K562 (cell line): ENCODE data around the gene CPED1. TPM values are rescaled to one million over a fixed set of nuclear protein-coding genes. Genes with fewer than 3 reads are reported as not detected.
A peak's percentile ranks its signal among the peaks of the same experiment; 100 is the strongest.

Experiments
- BACH1 ChIP-seq: fragments of 200-800 bp; sonication (Bioruptor generic); IDR thresholded peaks from 2 replicates; pipeline ENCODE4 v1.6.1; 2016; ENCODE audit warnings: missing genetic modification characterization, missing compliant biosample characterization
- CHCHD3 ChIP-seq: fragments of 250-450 bp; sonication (Bioruptor Pico); IDR thresholded peaks from 2 replicates; pipeline ENCODE4 v2.1.2; 2022; ENCODE audit warnings: mild to moderate bottlenecking
- E2F5 ChIP-seq: sonication (generic); formaldehyde crosslinking; IDR thresholded peaks from 2 replicates; pipeline ENCODE4 v1.8.0; 2022; ENCODE audit warnings: mild to moderate bottlenecking, missing genetic modification reagents
- GTF2F1 ChIP-seq: IDR thresholded peaks from 2 replicates; pipeline ENCODE4 v1.6.1; 2011; ENCODE audit warnings: low read depth, low read length, improper control_type of control experiment
- HES1 ChIP-seq: fragments of 450-650 bp; IDR thresholded peaks from 2 replicates; pipeline ENCODE4 v1.6.1; 2016; ENCODE audit warnings: low read depth, mild to moderate bottlenecking, moderate library complexity
- MYBL2 ChIP-seq, 2 experiments: fragments of 450-650 bp in 1 of 2; sonication (generic) in 1 of 2; formaldehyde crosslinking in 1 of 2; IDR thresholded peaks; 2 replicates each; pipeline versions ENCODE4 v1.6.1 to v1.8.1; 2017 to 2022; ENCODE audit warnings: borderline replicate concordance in 1 of 2, inconsistent platforms in 1 of 2, low read depth in 1 of 2, mild to moderate bottlenecking in 1 of 2, missing genetic modification reagents in 1 of 2, moderate library complexity in 1 of 2
- NFE2L1 ChIP-seq: fragments of 450-650 bp; IDR thresholded peaks from 2 replicates; pipeline ENCODE4 v1.6.1; 2016; ENCODE audit warnings: missing genetic modification characterization, low read depth, mild to moderate bottlenecking, missing compliant biosample characterization, moderate library complexity, borderline replicate concordance
- NR2C1 ChIP-seq, 2 experiments: fragments of 450-650 bp; IDR thresholded peaks; 2 replicates each; pipeline ENCODE4 v1.6.1; 2017; ENCODE audit warnings: mild to moderate bottlenecking in 2 of 2, antibody characterized with exemption in 1 of 2, inconsistent platforms in 1 of 2, missing compliant biosample characterization in 1 of 2, missing genetic modification characterization in 1 of 2
- POLR2B ChIP-seq: fragments of 450-650 bp; IDR thresholded peaks from 2 replicates; pipeline ENCODE4 v1.6.1; 2018; ENCODE audit warnings: low read depth; ENCODE audit not compliant: partially characterized antibody
- POLR3A ChIP-seq: IDR thresholded peaks from 2 replicates; pipeline ENCODE4 v1.6.1; 2011; ENCODE audit warnings: borderline replicate concordance, mild to moderate bottlenecking, moderate library complexity; ENCODE audit not compliant: insufficient read length, insufficient read depth; ENCODE audit errors: extremely low read depth
- PYGO2 ChIP-seq: fragments of 450-650 bp; IDR thresholded peaks from 2 replicates; pipeline ENCODE4 v1.6.1; 2016; ENCODE audit warnings: mild to moderate bottlenecking, missing genetic modification characterization, moderate library complexity, missing compliant biosample characterization
- RBM25 ChIP-seq: fragments of 200-400 bp; formaldehyde crosslinking; IDR thresholded peaks from 2 replicates; pipeline ENCODE4 v1.6.1; 2018; ENCODE audit warnings: low read length, low read depth, moderate library complexity; ENCODE audit not compliant: severe bottlenecking
- RBM34 ChIP-seq: fragments of 200-400 bp; formaldehyde crosslinking; IDR thresholded peaks from 2 replicates; pipeline ENCODE4 v1.6.1; 2018; ENCODE audit warnings: low read length, borderline replicate concordance; ENCODE audit not compliant: insufficient read depth
- ZNF311 ChIP-seq: fragments of 250-450 bp; sonication (Bioruptor Pico); IDR thresholded peaks from 2 replicates; pipeline ENCODE4 v1.4.0; 2020; ENCODE audit warnings: mild to moderate bottlenecking, moderate library complexity
- ZNF589 ChIP-seq: fragments of 200-800 bp; sonication (Bioruptor generic); IDR thresholded peaks from 2 replicates; pipeline ENCODE4 v1.6.1; 2016; ENCODE audit warnings: low read depth, missing genetic modification characterization, missing compliant biosample characterization
- ZNF592 ChIP-seq: fragments of 450-650 bp; IDR thresholded peaks from 2 replicates; pipeline ENCODE4 v1.6.1; 2017; ENCODE audit warnings: antibody characterized with exemption, mild to moderate bottlenecking
- polyA plus RNA-seq, 8 experiments: library from polyadenylated mRNA; depleted of rRNA in 4 of 8; stranded (reverse) in 5 of 8; unstranded in 3 of 8; fragments of >200 nt; fragmentation: Nextera tagmentation in 2 of 8; fragmentation: Illumina TruSeq in 1 of 8; extraction: Ambion mirVana in 2 of 8; extraction: Trizol in 1 of 8; gene quantifications; 2 replicates each; pipeline versions ENCODE4 v1.2.1 to v1.2.3, GENCODE V29; 2011 to 2014; ENCODE audit warnings: inconsistent platforms in 1 of 8, missing spikeins in 1 of 8
- total RNA-seq, 7 experiments: library from RNA; depleted of rRNA in 6 of 7; stranded (reverse); fragments of >200 nt in 6 of 7; fragmentation: Illumina TruSeq in 2 of 7; extraction: Trizol in 2 of 7; gene quantifications; 2 replicates each; pipeline versions ENCODE4 v1.2.1 to v1.2.3, GENCODE V29; 2011 to 2021; ENCODE audit warnings: low replicate concordance in 1 of 7

CPED1 gene
- total and polyA plus RNA-seq, 9 of the 15 experiments (the other 6 are each of a cell fraction or from before 2014, with no cell fraction given), result 195 to 393 (median 290) TPM

- TF ChIP-seq HES1 (no peak), RBM34 (no peak), POLR2B (peak; percentile 17), GTF2F1 (no peak), E2F5 (no peak), NR2C1 (IDR thresholded peaks at IDR 0.05) (no peak), NR2C1 (tag; IDR thresholded peaks at IDR 0.05) (peak; percentile 70; the same call in 1 of the 2 replicates), RBM25 (no peak), NFE2L1 (peak; percentile 21; the same call in 1 of the 2 replicates), CHCHD3 (CRISPR knock-in tag) (no peak), ZNF592 (peak; percentile 77), MYBL2 (IDR thresholded peaks at IDR 0.05; ENCODE audit: low read depth) (no peak), MYBL2 (CRISPR knock-in tag; IDR thresholded peaks at IDR 0.05; ENCODE audit: borderline replicate concordance) (no peak), ZNF311 (peak; percentile 89), PYGO2 (tag) (peak; percentile 72; the same call in 1 of the 2 replicates), ZNF589 (CRISPR knock-in tag) (0 out of 2 replicates have a peak, but pooled peaks have one; percentile 53), POLR3A (no peak), BACH1 (peak; percentile 65; the same call in 1 of the 2 replicates)
These were observed 306.0 kb downstream of the CPED1 start (continued) for GRCh38 chr7:121294448-121294992.
